GM19239 (cell line): ENCODE results near the gene TMEM185A.
"Not testable (repeated sequence)": the region's sequence is repeated elsewhere in the genome, so short reads cannot be mapped to it uniquely, and the experiment has no call there.

Experiments
- DNase-seq: peaks from one replicate; pipeline ENCODE4 v3.0.0; 2011; ENCODE audit warnings: low spot score; ENCODE audit not compliant: insufficient read length
- FAIRE-seq: peaks from 2 replicates; lab custom pipeline; 2011; peaks lifted over from hg19 to GRCh38; lab: Jason Lieb, UNC

TMEM185A gene

DNA sequence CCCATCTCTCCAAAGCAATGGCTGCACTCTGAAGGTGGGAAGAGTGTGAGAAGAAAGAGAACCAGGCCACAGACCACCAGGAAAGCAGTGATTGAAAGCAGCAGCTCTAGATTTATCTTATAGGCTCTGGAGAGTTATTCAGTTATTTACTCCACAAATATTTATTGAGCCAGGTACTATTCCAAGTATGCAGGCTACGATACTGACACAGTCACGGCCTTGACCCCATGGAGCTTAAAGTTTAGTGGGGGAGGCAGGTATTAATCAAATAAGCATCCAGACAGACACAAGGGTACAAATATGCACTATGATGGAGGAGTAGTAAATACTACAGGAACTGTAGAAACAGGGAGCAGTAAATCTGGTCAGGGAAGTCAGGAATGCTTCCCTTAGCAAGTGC is 2.8 kb downstream of the TMEM185A start:
- DNase-seq = no peak
- no peak for FAIRE-seq

DNA sequence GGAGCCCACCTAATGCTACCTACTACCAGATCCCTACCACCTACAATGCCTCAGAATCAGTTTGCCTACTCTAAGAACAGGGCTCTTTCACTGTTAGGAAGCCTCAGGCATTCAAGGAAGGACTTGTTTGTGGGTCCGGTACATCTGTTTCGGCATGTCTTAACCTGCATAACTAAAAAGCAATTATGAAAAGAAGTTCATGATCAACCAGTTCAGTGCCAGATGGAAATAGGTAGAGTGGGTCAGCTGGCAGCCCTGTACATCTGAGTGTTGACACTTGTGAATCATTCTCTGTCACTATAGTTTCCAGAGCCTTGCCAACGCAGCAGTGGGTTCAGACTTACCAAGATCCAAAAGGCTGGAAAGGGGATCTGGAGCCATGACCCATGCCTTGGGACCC is 3.3 kb downstream of the TMEM185A start:
- FAIRE-seq = no peak

DNA sequence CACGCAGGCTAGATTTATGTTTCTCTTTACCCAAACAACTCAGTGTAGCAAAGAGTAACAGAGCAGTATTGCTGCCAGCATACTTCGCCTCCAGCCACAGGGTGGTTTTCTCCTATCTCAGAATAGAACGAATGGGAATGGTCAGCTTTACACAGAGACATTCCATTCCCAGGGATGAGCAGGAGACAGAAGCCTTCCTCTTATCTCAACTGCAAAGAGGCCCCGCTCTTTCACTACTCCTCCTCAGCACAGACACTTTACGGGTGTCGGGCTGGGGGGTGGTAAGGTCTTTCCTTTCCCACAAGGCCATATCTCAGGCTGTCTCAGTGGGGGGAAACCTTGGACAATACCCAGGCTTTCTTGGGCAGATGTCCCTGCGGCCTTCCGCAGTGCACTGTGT is 4.8 kb downstream of the TMEM185A start:
- not testable (repeated sequence) for FAIRE-seq, DNase-seq

More for the DNA sequence above, 3.3 kb downstream of the TMEM185A start:
- DNase-seq = no peak

DNA sequence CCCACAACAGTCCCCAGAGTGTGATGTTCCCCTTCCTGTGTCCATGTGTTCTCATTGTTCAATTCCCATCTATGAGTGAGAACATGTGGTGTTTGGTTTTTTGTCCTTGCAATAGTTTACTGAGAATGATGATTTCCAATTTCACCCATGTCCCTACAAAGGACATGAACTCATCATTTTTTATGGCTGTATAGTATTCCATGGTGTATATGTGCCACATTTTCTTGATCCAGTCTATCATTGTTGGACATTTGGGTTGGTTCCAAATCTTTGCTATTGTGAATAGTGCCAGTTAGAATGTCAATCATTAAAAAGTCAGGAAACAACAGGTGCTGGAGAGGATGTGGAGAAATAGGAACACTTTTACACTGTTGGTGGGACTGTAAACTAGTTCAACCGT is 11.9 kb downstream of the TMEM185A start:
- not testable (repeated sequence) for DNase-seq, FAIRE-seq

DNA sequence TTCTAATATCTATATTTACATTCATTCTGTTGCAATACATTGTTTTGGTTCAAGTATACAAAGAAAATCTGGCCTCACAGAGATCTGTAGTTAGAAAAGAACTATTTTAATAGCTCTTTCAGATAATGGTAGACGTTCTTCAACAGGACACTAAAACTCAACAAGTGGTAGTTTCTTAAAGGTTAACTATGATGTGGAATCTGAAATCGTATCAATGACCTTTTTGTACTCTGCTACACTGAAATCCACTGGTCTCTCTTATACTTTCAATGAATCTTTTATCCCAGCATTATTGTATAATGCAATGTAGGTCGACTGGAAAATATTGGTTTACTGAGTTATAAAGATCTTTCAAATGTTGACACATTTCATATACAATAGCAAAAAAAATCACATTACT is 12.7 kb downstream of the TMEM185A start:
- FAIRE-seq = peak; percentile 28

DNA sequence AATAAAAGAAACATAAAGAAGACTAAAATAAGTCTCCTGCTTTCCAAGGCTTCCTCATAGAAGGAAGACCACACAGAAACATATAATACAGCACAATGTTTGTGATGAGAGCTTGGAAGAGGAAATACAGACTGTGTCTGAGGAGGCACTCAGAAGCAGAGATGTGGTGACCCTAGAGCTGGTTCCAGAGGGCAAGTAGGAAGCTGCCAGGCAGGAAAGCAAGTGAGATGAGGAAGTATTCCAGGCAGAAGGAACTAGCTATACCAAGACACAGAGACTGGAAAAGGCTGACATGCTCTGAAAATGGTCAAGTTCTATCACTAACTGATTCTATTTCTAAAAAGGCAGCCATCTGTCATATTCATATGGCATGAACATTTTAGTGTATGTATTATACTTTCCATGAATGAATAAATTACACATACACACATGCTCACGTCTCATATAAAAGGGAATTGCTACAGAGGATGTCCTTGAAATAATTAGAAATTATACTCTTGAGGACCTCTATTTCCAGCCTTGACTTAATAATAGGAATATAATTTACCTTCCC is 19.9 kb downstream of the TMEM185A start:
- FAIRE-seq (no peak), DNase-seq (no peak)

More for the DNA sequence above, 12.7 kb downstream of the TMEM185A start:
- DNase-seq = no peak

DNA sequence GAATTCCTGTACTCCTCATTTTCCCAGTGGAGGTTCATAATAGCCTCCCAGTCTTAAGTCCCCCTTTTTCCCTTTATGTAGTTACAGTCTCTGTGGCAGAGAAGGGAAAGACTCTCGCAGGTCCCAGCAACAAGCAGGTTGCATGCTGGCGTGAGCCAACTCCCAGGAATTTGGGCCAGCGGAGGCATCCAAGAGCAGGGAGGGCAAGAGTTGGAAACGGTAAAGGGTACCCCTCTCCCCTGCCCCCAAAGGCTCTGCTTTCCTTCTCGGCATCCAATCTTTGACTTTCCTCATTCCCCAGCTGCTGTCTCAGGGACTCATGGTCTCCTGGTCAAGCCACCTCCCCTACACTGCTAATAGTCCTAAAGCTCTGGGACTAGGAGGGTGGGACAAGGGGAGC is 21.1 kb downstream of the TMEM185A start:
- FAIRE-seq = no peak
- DNase-seq = no peak

DNA sequence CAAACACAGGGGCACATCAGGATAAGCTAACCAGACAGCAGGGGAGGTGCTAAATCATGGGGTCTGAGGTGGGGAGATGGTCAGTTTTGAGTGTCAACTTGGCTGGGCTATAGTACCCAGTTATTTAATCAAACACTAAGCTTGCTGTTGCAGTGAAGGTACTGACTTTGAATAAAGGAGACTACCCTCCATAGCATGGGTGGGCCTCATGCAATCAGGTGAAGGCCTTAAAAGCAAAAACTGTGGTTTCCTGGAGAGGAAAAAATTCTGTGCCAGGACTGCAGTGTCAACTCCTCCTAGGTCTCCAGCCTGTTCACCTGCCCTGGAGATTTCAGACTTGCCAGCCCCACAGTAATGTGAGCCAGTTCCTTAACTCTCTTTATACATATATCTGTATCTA is 23.9 kb downstream of the TMEM185A start:
- no peak for DNase-seq
- FAIRE-seq = no peak

DNA sequence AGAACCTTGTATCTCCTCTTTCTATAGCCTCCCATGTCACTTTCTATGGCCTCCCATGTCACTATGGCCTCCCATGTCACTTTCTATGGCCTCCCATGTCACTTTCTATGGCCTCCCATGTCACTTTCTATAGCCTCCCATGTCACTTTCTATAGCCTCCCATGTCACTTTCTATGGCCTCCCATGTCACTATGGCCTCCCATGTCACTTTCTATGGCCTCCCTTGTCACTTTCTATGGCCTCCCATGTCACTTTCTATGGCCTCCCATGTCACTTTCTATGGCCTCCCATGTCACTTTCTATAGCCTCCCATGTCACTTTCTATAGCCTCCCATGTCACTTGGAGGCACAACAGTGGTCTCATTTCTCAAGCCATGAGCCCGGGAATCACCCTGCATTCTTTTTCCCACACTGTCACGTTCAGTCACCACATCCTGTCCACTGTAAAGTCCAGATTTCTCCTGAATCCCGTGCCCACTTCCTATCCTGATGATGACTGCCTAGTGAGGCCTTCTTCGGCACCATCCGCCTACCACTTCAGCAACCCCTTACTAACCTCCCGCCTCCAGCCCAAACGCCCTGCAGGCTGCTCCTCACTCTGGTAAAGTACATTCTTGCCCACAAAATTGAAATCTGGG is 26.2 kb downstream of the TMEM185A start:
- not testable (repeated sequence) for DNase-seq, FAIRE-seq

DNA sequence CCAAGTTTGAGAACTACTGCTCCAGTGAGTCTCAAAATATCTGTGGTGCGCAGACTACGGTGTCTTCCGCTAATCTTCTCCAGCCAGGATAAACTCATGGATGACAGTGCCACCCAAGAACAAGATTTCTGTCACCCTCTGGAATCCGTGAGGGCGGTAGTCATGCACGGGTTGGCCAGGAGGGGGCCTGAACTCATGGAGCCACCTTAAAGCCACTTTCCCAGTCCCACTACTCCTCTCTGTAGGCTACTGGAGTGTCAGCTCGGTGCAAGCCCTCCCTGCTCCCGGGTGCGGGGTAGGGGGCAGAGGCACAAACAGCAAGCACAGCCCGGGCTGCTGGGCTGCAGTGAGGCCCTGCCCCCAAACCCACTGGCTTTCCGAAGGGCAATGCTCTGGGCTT is 33.0 kb downstream of the TMEM185A start:
- FAIRE-seq, DNase-seq: not testable (repeated sequence)

DNA sequence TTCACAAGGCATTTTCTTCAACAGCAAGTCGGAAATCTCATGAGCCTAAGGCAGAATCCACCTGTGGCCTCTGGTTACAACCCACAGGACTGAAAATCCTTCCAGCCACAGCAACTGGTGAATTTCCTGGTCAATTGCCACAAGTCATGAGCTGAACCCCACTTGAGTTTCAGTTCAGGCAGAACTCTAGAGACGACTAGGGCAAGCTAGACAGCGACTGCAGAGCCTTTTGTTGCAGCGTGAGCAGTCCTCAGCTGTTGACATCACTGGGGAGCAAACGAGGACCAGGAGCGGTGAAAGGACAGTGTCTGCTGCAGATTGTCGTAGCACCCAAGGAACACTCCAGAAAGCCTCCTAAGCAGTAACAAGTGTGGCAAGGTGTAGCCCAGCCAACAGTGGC is 35.6 kb downstream of the TMEM185A start:
- not testable (repeated sequence) for DNase-seq, FAIRE-seq

DNA sequence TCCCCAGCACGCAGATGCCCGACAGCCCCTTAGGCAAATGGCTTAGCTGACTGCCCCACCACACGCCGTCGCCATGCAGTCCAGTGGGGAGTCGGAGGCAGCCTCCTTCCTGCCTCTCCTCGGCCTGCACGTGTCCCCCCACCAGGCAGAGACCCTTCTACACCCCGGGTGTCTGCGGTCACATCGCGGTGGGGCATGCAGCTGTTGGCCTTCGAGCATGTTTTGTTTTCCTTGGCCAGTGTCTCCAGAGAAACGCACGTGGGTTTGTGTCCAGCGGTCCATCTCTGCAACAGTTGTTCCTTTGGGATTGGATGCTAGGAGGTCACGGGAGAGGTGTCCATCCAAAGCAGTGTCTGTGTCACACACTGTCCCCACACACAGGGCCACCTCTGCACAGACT is 36.4 kb downstream of the TMEM185A start, which contains the start of gene HSFX2:
HSFX2 (minus strand) TSS at position 101 of the 400 bp plus-strand sequence. CDS start 614 bp downstream, outside the sequence.
- FAIRE-seq, DNase-seq: not testable (repeated sequence)

DNA sequence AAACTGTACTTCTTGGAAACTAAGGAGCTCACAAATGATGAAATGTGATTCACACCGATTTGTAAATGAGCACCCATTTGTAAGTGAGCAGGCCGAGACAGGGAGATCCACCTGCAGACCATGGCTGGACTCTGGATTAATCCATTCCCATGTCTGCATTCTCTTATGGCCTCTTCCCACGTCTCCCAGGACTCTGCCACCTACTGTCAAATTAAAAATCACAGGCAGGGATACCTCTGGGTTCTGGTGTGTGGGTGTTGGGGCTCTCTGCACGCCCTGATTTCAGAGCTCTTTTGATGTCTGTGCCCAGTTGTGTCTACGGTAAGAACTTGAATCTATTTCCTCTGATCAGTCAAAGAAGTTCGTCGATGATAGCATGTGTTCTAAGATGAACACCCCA is 40.6 kb downstream of the TMEM185A start:
- FAIRE-seq, DNase-seq: not testable (repeated sequence)

DNA sequence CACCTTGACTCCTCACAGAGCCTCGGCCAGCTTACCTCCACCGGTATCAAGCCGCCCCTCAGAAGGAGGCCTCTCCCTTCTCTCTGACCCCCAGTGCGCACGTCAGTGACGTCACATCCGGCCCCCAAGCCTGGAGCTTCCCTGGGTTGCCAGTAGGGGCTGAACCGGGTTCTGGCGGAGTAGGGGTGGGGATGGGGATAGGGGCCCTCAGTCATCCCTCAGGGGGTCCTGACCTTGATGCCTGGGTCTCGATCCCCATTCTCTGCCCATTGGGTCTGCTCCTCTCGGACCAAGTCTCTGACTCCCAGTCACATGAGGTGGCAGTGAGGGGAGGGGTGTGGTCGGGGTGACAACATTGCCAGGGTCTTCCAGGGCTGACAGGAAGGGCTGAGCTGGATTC is 44.2 kb downstream of the TMEM185A start, which contains the start of gene MAGEA9B:
MAGEA9B (minus strand) TSS at position 101 of the 400 bp plus-strand sequence. CDS start 4,280 bp downstream, outside the sequence.
- DNase-seq, FAIRE-seq: not testable (repeated sequence)

DNA sequence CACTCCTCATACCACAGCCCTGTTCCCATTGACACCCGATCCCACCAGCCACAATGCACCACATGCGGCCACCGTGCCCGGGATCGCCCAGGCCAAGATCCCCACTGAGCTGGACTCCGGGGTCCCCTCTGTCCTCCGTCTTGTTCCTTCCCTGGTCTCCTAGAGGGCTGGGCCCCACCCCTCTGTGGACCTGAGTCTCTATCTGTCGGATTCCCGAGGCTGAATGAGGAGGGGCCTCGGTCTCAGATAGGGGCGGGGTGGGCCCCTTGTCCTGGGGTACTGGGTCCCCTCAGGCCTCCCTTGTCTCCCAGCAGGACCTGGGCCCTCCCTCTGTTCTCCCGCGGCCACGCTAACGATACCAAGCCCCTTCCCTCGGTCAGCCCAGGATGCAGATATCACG is 46.0 kb downstream of the TMEM185A start:
- DNase-seq, FAIRE-seq: not testable (repeated sequence)

DNA sequence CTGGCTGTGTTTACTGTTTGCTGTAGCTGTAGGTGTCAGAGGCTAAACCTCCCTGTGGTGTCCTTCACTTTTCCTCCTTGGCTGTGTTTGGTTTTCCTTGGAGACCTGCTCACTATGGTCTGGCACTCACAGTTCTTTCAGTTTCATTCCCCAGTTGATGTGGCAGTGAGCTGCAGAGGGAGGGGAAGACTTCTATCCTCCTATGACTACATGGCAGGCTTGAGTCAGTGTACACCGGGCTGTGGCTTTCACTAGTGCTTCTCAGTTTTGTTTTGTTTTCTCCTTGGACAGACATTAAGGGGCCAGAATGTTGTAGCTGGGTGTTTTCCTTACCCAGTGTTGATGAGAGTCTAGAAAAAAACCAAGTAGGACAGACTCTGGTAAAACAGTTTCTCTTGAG is 58.1 kb downstream of the TMEM185A start:
- FAIRE-seq, DNase-seq: not testable (repeated sequence)

DNA sequence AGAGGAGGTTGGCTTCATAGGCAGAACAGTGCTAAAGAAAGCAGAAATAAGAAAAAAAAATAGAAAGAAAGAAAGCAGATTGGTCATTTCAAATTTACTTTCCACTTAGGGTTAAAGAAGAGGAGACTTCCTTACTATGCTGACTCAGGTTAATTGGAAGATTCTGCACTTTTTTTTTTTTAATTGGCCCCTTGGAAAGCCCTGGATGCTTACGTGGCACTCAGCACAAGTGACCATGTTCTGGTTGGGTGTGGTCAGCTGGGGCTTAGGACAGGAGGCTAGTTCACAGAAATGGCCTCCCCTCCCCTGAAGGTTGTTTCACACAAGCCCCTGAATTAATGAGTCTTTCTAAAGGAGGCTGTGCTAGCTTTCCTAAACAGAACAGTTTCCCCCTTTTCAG is 58.8 kb downstream of the TMEM185A start:
- no peak for FAIRE-seq
- DNase-seq = no peak

DNA sequence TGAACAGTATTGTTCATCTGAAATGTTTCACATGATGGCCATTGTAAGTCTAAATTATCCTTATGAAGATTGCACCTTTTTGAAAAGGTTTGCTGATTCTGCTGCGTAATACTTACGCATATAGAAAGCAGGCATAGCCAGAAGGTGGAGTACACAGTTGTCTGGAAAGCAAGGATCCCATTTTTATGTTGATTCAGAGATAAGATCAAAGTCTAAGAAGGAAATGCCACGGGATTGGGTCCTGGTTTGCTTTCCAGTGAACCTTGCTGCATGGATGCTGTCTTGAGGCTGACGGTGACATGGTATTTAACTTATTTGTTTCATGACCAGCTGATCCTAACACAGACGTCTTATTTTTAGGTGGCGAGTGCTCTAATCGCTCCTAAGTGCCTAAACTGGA is 59.8 kb downstream of the TMEM185A start:
- DNase-seq (no peak), FAIRE-seq (no peak)

DNA sequence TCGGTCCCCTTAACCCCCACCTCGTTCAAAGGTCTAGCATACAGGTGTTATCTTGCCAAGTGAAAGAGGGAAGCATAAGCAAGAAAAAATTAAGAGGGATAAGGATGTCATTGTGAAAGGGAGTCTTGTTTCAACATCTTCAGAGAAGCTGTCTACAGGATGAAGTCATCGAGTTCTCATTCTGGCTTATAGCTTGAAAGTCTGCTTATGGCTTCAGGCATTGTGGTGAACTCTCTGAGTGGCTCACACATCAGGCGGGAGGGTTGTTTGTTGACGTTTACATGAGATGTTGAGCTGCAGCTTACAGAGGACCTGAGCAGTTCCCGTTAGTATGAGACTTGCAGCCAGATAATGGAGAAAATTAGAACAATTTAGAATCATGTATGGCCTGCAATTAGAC is 60.9 kb downstream of the TMEM185A start:
- FAIRE-seq (peak; percentile 45), DNase-seq (no peak)

DNA sequence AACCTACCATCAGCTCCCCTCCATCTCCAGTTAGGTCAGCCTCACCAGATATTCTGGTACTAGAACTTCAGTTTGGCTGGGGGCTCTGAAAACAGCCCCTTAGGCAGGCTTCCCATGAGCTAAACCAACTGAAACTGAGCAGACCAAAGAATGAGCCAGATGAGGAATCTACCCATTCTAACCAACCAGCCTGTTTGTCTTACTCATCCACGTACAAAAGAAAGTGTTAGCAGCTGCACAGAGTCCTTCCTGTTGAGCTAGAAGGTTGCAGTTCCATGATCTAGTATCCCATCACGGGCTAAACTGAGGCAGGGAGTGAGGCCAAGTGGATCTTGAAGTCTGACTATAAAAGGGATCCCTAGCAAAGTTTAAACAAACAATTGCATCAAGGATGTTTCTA is 61.8 kb downstream of the TMEM185A start:
- no peak for DNase-seq
- no peak for FAIRE-seq

DNA sequence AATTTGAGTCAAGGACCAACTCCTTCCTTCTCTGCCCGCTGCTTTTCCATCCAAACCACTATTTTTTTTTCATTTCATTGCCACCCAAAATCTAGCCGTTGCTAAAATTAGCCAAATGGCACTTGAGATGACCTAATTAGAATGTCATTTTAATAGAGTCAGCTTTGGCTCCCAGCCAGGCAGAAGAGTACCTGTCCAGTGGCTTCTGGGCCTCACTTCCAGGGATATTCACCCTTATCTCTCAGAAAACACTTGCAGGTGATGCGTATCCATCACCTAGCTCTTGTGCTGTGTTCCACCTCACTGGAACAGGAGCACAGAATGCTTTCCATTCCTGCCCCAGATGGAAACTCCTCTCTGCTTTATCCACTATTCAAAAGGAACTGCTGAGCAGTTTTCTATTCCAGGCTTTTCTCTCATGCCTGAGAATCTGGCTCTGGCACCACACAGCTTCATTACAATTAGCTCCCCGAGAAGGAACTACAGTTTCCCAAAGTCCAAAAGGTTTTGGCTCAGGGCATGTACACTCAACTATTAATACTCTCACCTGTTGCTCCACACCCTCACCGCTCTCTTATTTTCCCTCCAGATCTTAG is 62.8 kb downstream of the TMEM185A start:
- FAIRE-seq (no peak), DNase-seq (no peak)
